GM21529 (cell line): ENCODE data around the gene CDKL5.

Source experiments
- ATAC-seq: cut with Tn5 transposase; IDR thresholded peaks from one replicate; pipeline ENCODE4 v1.9.1; 2021; ENCODE audit not compliant: unreplicated experiment

CDKL5 gene

GRCh38 chrX:18687856-18688495, 262.6 kb downstream of the CDKL5 start:
- ATAC-seq: no peak

GRCh38 chrX:18691431-18691830, 266.0 kb downstream of the CDKL5 start:
- ATAC-seq: no peak

DNA sequence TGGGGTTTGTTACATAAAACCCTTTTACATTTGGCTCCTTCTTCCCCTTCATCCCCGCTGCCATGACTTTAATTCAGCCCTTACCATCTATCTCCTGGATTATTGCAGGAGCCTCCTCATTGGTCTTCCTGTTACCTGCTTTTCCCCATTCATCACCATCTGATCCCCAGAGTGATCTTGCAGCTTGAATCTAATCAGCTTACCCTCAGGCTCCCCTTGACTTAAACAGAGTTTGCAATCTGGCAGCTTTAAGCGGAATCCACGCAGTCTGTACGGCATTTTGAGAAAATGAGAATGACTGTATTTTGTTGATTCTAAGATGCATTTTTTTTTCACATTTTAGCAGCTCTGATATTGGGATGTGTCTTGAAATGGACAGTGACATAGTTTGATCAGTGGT, 267.1 kb downstream of the CDKL5 start:
- no peak for ATAC-seq

DNA sequence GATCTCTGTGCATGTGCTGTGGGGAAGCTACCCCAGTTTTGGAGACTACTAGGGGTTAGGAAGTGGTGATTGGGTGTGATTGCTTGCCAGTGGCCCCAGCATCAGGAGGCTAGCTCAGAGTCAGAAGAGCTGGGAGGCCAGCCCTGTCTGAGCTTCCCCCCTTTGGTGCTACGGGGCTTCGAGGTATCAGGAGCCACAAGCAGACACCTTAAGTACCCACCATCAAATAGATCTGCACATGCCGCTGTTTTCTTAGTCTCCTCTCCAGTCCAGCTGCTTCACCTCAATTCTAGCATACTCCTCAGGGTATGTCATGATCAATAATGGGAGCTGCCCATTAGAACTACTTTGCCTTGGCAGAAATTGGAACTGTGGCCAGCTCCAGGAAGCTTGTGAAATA, 271.2 kb downstream of the CDKL5 start:
- no peak for ATAC-seq

GRCh38 chrX:18698737-18699650, 273.6 kb downstream of the CDKL5 start:
- no peak for ATAC-seq

DNA sequence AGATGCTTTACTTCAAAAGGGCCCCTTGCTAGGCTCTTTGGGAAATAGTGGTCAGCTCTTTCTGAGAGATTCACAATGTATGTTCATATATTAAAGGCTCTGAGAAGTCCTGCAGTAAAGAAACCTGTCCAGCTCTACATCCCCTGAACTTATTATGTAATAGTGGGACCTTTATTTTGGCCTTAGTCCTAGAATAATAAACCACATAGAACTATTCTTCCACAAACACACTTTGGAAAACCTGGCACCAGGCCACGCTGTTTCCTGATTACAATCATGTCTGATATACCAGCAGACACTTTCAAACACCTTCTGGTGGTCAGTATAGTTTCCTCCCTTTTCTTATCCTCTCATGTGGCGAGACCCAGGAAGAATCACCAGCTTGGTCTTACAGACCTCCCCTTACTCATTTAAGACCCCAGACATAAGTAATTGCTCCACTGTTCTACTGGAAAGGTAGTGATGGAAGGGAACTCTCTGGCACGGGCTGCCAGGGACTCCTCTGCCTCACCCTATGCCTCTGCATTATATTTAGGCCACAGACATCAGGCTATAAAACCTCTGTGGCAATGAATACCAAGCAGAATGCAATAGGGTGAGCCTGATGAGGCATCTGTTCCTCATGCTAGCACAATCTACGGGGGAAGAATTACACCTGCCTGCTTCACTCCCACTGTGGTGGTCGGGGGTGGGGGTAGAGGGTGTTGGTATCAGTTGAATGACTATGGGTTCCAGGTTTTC, 276.4 kb downstream of the CDKL5 start:
- ATAC-seq: no peak

- no peak for ATAC-seq
Measured at GRCh38 chrX:18702362-18703195, 277.2 kb downstream of the CDKL5 start.
